HL-60 (cell line): ENCODE results near the gene CLEC9A.

ENCODE experiments used
- POLR2AphosphoS5 ChIP-seq: IDR thresholded peaks from 2 replicates; pipeline ENCODE4 v1.6.1; 2012; ENCODE audit warnings: low read depth
- TF ChIP-seq, protein P1 (sequence below): IDR thresholded peaks from one replicate; pipeline ENCODE4 v1.5.1; 2011; ENCODE audit warnings: low read length, control low read depth, inconsistent platforms; ENCODE audit not compliant: insufficient read depth

DNA sequence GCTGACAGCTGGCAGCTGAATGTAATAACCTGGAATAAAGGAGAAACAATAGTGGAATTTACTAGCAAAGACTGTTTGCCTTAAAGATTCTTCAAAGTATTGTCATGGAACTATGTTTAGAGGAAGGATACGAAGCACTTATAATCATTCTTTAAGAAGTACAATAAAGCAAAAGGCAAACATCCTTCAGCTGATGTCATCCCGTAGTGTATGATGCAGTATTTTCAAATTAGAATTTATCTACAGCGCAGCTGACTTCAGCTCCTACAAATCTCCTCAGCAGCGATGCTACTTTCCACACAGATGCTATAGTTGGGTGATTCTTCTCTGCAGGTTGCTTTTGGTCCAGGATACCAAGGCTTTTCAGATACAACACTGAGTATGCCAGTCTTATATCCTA is 36.8 kb downstream of the CLEC9A start:
- TF ChIP-seq, protein P1, sequence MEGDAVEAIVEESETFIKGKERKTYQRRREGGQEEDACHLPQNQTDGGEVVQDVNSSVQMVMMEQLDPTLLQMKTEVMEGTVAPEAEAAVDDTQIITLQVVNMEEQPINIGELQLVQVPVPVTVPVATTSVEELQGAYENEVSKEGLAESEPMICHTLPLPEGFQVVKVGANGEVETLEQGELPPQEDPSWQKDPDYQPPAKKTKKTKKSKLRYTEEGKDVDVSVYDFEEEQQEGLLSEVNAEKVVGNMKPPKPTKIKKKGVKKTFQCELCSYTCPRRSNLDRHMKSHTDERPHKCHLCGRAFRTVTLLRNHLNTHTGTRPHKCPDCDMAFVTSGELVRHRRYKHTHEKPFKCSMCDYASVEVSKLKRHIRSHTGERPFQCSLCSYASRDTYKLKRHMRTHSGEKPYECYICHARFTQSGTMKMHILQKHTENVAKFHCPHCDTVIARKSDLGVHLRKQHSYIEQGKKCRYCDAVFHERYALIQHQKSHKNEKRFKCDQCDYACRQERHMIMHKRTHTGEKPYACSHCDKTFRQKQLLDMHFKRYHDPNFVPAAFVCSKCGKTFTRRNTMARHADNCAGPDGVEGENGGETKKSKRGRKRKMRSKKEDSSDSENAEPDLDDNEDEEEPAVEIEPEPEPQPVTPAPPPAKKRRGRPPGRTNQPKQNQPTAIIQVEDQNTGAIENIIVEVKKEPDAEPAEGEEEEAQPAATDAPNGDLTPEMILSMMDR: no peak
- TF ChIP-seq POLR2AphosphoS5: no peak
